K562 (cell line): Measurements from ENCODE around the gene ACTBL2. TPM values are rescaled to one million over a fixed set of nuclear protein-coding genes. Genes with fewer than 3 reads are reported as not detected.

Experiments
- ATAC-seq: fragments of 200-7000 bp; cut with Tn5 transposase; 3 replicates; pipeline ENCODE4 v1.9.1; 2020; ENCODE audit warnings: moderate library complexity
- BruUV-seq: library from RNA; stranded (reverse); fragments of 400-500 nt; replicated peaks from 2 replicates; lab custom pipeline; 2021; lab: Mats Ljungman, UMichigan
- CTCF ChIA-PET: fragments of 300-600 bp; formaldehyde crosslinking; extraction: SDS; loops from one replicate; lab custom pipeline; 2021; ENCODE audit warnings: low intra/inter-chr PET ratio; lab: Yijun Ruan, JAX
- POLR2A ChIA-PET: fragments of 300-600, 350-650 bp; sonication (Branson Sonifier 250); formaldehyde crosslinking; extraction: SDS; loops from one replicate; lab custom pipeline; 2021; ENCODE audit warnings: antibody characterized with exemption, inconsistent platforms; lab: Yijun Ruan, JAX
- DNase-seq, 4 experiments: peaks; one replicate each; pipeline versions ENCODE4 v3.0.0 to v3.0.0-alpha.2; 2011 to 2018; ENCODE audit warnings: low spot score in 3 of 4, mixed read lengths in 3 of 4; ENCODE audit errors: extremely low read depth in 1 of 4
- FAIRE-seq: peaks from 2 replicates; lab custom pipeline; 2011; peaks lifted over from hg19 to GRCh38; lab: Jason Lieb, UNC
- H2AFZ ChIP-seq: 2 replicates; pipeline ENCODE4 v1.6.0; 2011; ENCODE audit warnings: low read depth, low read length, control low read depth, inconsistent platforms
- H3K27ac ChIP-seq: fragments of 200-600 bp; 3 replicates; pipeline ENCODE4 v1.8.0; 2011; ENCODE audit warnings: low read depth, mild to moderate bottlenecking, control low read depth, inconsistent platforms, low read length, moderate library complexity, mixed read lengths; ENCODE audit errors: extremely low read depth
- H3K27me3 ChIP-seq, 2 experiments: fragments of 300-600 bp in 1 of 2; 2 replicates in 1 of 2; 3 replicates in 1 of 2; pipeline versions ENCODE4 v1.6.0 to v1.8.0; 2011; ENCODE audit warnings: inconsistent platforms in 2 of 2, low read length in 2 of 2, mild to moderate bottlenecking in 1 of 2, mixed read lengths in 1 of 2, moderate library complexity in 1 of 2; ENCODE audit not compliant: control insufficient read depth in 2 of 2, insufficient read depth in 2 of 2
- H3K36me3 ChIP-seq: fragments of 300-600 bp; 3 replicates; pipeline ENCODE4 v1.8.0; 2011; ENCODE audit warnings: mild to moderate bottlenecking, low read length, inconsistent platforms; ENCODE audit not compliant: control insufficient read depth, insufficient read depth
- H3K4me1 ChIP-seq, 2 experiments: fragments of 200-600 bp in 1 of 2; replicated peaks in 1 of 2; 2 replicates in 1 of 2; 3 replicates in 1 of 2; pipeline versions ENCODE4 v1.5.1 to v1.8.0; 2011; ENCODE audit warnings: inconsistent platforms in 2 of 2, low read length in 2 of 2, mild to moderate bottlenecking in 1 of 2, mixed read lengths in 1 of 2, moderate library complexity in 1 of 2; ENCODE audit not compliant: control insufficient read depth in 2 of 2, insufficient read depth in 2 of 2
- H3K4me2 ChIP-seq: 2 replicates; pipeline ENCODE4 v1.6.1; 2011; ENCODE audit warnings: low read length, control low read depth, inconsistent platforms, mixed read lengths; ENCODE audit not compliant: insufficient read depth
- H3K4me3 ChIP-seq: fragments of 200-600 bp; sonication (generic), shearing (Covaris generic); 2 replicates; pipeline ENCODE4 v1.5.1; 2016; ENCODE audit warnings: control low read depth, inconsistent platforms
- H3K79me2 ChIP-seq: fragments of 200-600 bp; 3 replicates; pipeline ENCODE4 v1.8.0; 2011; ENCODE audit warnings: low read length, inconsistent platforms; ENCODE audit not compliant: control insufficient read depth, insufficient read depth
- H3K9ac ChIP-seq, 2 experiments: 2 replicates each; pipeline versions ENCODE4 v1.6.0 to v1.6.1; 2011; ENCODE audit warnings: low read depth in 2 of 2, low read length in 2 of 2, control low read depth in 1 of 2, inconsistent platforms in 1 of 2, mild to moderate bottlenecking in 1 of 2, mixed read lengths in 1 of 2; ENCODE audit not compliant: insufficient read depth in 1 of 2
- H3K9me1 ChIP-seq: one replicate; pipeline ENCODE4 v1.6.0; 2011; ENCODE audit warnings: inconsistent platforms, mild to moderate bottlenecking, low read length, moderate library complexity; ENCODE audit not compliant: control insufficient read depth, insufficient read depth
- H3K9me3 ChIP-seq: replicated peaks from 2 replicates; pipeline ENCODE4 v1.5.1; 2011; ENCODE audit warnings: low read depth, low read length, inconsistent platforms; ENCODE audit not compliant: control insufficient read depth, insufficient read depth
- H4K20me1 ChIP-seq: replicated peaks from 2 replicates; pipeline ENCODE4 v1.6.1; 2011; ENCODE audit warnings: low read length, inconsistent platforms, mixed read lengths; ENCODE audit not compliant: control insufficient read depth, insufficient read depth
- MTF1 ChIP-seq: fragments of 250-450 bp; sonication (Bioruptor Pico); IDR thresholded peaks from 2 replicates; pipeline ENCODE4 v1.9.0; 2021; ENCODE audit warnings: moderate library complexity, mild to moderate bottlenecking, inconsistent platforms, borderline replicate concordance
- PPARD ChIP-seq: fragments of 250-450 bp; sonication (Bioruptor Pico); IDR thresholded peaks from 2 replicates; pipeline ENCODE4 v1.8.0; 2022; ENCODE audit warnings: inconsistent platforms, mild to moderate bottlenecking, moderate library complexity
- ZNF121 ChIP-seq: sonication (generic); formaldehyde crosslinking; conservative IDR thresholded peaks from 2 replicates; pipeline ENCODE4 v1.8.0; 2022; ENCODE audit warnings: missing genetic modification reagents
- ZNF143 ChIP-seq: sonication (generic); formaldehyde crosslinking; IDR thresholded peaks from 2 replicates; pipeline ENCODE4 v1.9.0; 2022; ENCODE audit warnings: mild to moderate bottlenecking, missing genetic modification reagents
- ZNF583 ChIP-seq: fragments of 250-450 bp; sonication (Bioruptor Pico); IDR thresholded peaks from 2 replicates; pipeline ENCODE4 v1.4.0; 2020
- ZNF75A ChIP-seq: fragments of 450-650 bp; formaldehyde crosslinking; IDR thresholded peaks from 2 replicates; pipeline ENCODE4 v1.4.0; 2020; ENCODE audit warnings: mild to moderate bottlenecking
- WGBS: fragments of 100-300 bp; shearing (Covaris generic); methylation state at CpG from one replicate; pipeline ENCODE4 v1.1.6; 2016; ENCODE audit warnings: low coverage, mixed read lengths; ENCODE audit not compliant: insufficient coverage; ENCODE audit errors: missing lambda C conversion rate; 5-methylcytosine and 5-hydroxymethylcytosine counted together
- in situ Hi-C: fragments of 300-500 bp; cut with MboI; formaldehyde crosslinking; loops from 4 replicates; pipeline ENCODE4 v1.15.0; 2018; ENCODE audit warnings: inconsistent platforms, mixed read lengths
- intact Hi-C: fragments of 100-400 bp; cut with micrococcal nuclease; formaldehyde crosslinking; loops from 2 replicates; pipeline ENCODE4 v1.14.2; 2022
- polyA plus RNA-seq, 8 experiments: library from polyadenylated mRNA; depleted of rRNA in 4 of 8; stranded (reverse) in 5 of 8; unstranded in 3 of 8; fragments of >200 nt; fragmentation: Nextera tagmentation in 2 of 8; fragmentation: Illumina TruSeq in 1 of 8; extraction: Ambion mirVana in 2 of 8; extraction: Trizol in 1 of 8; gene quantifications; 2 replicates each; pipeline versions ENCODE4 v1.2.1 to v1.2.3, GENCODE V29; 2011 to 2014; ENCODE audit warnings: inconsistent platforms in 1 of 8, missing spikeins in 1 of 8
- total RNA-seq, 7 experiments: library from RNA; depleted of rRNA in 6 of 7; stranded (reverse); fragments of >200 nt in 6 of 7; fragmentation: Illumina TruSeq in 2 of 7; extraction: Trizol in 2 of 7; gene quantifications; 2 replicates each; pipeline versions ENCODE4 v1.2.1 to v1.2.3, GENCODE V29; 2011 to 2021; ENCODE audit warnings: low replicate concordance in 1 of 7
- TF ChIP-seq, protein P1 (sequence below): fragments of 250-450 bp; sonication (Bioruptor Pico); IDR thresholded peaks from 2 replicates; pipeline ENCODE4 v1.5.0; 2021; ENCODE audit warnings: mild to moderate bottlenecking, borderline replicate concordance

Gene ACTBL2
- total and polyA plus RNA-seq, 9 of the 15 experiments (the other 6 are each of a cell fraction or from before 2014, with no cell fraction given): not detected

DNA sequence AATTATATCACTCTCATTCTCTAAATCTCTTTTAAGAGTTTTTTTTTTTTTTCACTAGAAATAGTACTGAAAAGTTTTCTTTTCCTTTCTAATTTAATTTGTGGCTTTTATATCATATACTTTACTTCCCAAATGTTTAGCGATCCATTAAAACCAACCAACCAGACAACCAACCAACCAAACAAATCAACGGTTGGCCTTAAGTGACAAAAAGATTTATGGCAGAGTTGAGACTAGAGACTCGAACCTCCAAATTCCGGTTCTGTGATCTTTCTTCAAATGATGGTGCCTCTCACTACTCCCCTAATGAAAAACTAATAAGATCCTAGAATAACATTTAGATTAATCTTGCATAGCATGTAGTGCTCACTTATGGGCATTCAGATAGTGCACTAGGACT is 45.3 kb upstream of the ACTBL2 start:
- ATAC-seq: no peak

More for the DNA sequence above, 45.3 kb upstream of the ACTBL2 start:
- H3K4me2 ChIP-seq: no peak overlapping the region
- no peaks in the 10 kb centered on the region for H4K20me1 ChIP-seq
- H3K27ac ChIP-seq: no peak overlapping the region
- no peak overlapping the region for H2AFZ ChIP-seq
- in situ Hi-C loops: no loop called here
- no peak overlapping the region for H3K4me3 ChIP-seq
- 0% methylated on average over 4 of the region's 4 CpGs for WGBS
- FAIRE-seq (no peak), DNase-seq (no peak)
- TF ChIP-seq, protein P1, sequence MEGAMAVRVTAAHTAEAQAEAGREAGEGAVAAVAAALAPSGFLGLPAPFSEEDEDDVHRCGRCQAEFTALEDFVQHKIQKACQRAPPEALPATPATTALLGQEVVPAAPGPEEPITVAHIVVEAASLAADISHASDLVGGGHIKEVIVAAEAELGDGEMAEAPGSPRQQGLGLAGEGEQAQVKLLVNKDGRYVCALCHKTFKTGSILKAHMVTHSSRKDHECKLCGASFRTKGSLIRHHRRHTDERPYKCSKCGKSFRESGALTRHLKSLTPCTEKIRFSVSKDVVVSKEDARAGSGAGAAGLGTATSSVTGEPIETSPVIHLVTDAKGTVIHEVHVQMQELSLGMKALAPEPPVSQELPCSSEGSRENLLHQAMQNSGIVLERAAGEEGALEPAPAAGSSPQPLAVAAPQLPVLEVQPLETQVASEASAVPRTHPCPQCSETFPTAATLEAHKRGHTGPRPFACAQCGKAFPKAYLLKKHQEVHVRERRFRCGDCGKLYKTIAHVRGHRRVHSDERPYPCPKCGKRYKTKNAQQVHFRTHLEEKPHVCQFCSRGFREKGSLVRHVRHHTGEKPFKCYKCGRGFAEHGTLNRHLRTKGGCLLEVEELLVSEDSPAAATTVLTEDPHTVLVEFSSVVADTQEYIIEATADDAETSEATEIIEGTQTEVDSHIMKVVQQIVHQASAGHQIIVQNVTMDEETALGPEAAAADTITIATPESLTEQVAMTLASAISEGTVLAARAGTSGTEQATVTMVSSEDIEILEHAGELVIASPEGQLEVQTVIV: no peak
- TF ChIP-seq PPARD (no peak), MTF1 (CRISPR knock-in tag) (no peak), ZNF583 (CRISPR knock-in tag) (no peak), ZNF143 (no peak), ZNF75A (no peak), ZNF121 (CRISPR knock-in tag) (no peak)
- no peaks in the 10 kb centered on the region for H3K36me3 ChIP-seq
- no peaks in the 10 kb centered on the region for H3K79me2 ChIP-seq
- H3K4me1 ChIP-seq: no peaks in the 10 kb centered on the region
- H3K9me1 ChIP-seq: no peaks in the 10 kb centered on the region
- ChIA-PET POLR2A (no interaction called here), CTCF (no interaction called here)
- no peaks in the 10 kb centered on the region for H3K27me3 ChIP-seq
- H3K9ac ChIP-seq: no peak overlapping the region
- no peaks in the 10 kb centered on the region for H3K9me3 ChIP-seq
- BruUV-seq: no TSS peak
- intact Hi-C loops: no loop called here
